Smooth muscle cell (in vitro differentiated cells): ENCODE results near the gene DERL3. TPM values are rescaled to one million over a fixed set of nuclear protein-coding genes. Genes with fewer than 3 reads are reported as not detected.

ENCODE experiments used
- DNase-seq: peaks from one replicate; lab custom pipeline; 2025; ENCODE audit not compliant: unreplicated experiment; lab: John Stamatoyannopoulos, UW
- H2AFZ ChIP-seq: fragments of 200-600 bp; sonication (generic); 2 replicates; pipeline ENCODE4 v1.6.0; 2016; ENCODE audit warnings: antibody characterized with exemption, low read depth, mild to moderate bottlenecking
- H3F3A ChIP-seq: fragments of 200-600 bp; sonication (generic); 2 replicates; pipeline ENCODE4 v1.6.0; 2017; ENCODE audit warnings: antibody characterized with exemption, low read depth
- H3K27ac ChIP-seq: fragments of 200-600 bp; sonication (generic); 2 replicates; pipeline ENCODE4 v1.5.1; 2016; ENCODE audit warnings: low read depth, mild to moderate bottlenecking
- H3K27me3 ChIP-seq: fragments of 200-600 bp; sonication (generic); 2 replicates; pipeline ENCODE4 v1.6.1; 2016; ENCODE audit warnings: low read depth, mild to moderate bottlenecking
- H3K36me3 ChIP-seq: fragments of 200-600 bp; sonication (generic); 2 replicates; pipeline ENCODE4 v1.5.1; 2016; ENCODE audit warnings: low read depth
- H3K4me1 ChIP-seq: fragments of 200-600 bp; sonication (generic); 2 replicates; pipeline ENCODE4 v1.5.1; 2016; ENCODE audit warnings: low read depth
- H3K4me2 ChIP-seq: fragments of 200-600 bp; sonication (generic); 2 replicates; pipeline ENCODE4 v1.6.0; 2016; ENCODE audit warnings: mild to moderate bottlenecking
- H3K4me3 ChIP-seq: fragments of 200-600 bp; sonication (generic); 2 replicates; pipeline ENCODE4 v1.5.1; 2016; ENCODE audit warnings: mild to moderate bottlenecking
- H3K79me2 ChIP-seq: fragments of 200-600 bp; sonication (generic); 2 replicates; pipeline ENCODE4 v1.6.0; 2016; ENCODE audit warnings: low read depth, mild to moderate bottlenecking
- H3K9ac ChIP-seq: fragments of 200-600 bp; sonication (generic); 2 replicates; pipeline ENCODE4 v1.6.0; 2016; ENCODE audit warnings: low read depth
- H3K9me3 ChIP-seq: fragments of 200-600 bp; sonication (generic); replicated peaks from 2 replicates; pipeline ENCODE4 v1.5.1; 2016; ENCODE audit warnings: low read depth
- H4K20me1 ChIP-seq: fragments of 200-600 bp; sonication (generic); 2 replicates; pipeline ENCODE4 v1.6.0; 2016; ENCODE audit warnings: low read depth
- WGBS: methylation state at CpG from one replicate; pipeline ENCODE4 v1.1.7; 2016; ENCODE audit warnings: low lambda C conversion rate; 5-methylcytosine and 5-hydroxymethylcytosine counted together
- polyA plus RNA-seq: library from polyadenylated mRNA; unstranded; fragments of >200 nt; fragmentation: Nextera tagmentation; extraction: Ambion mirVana; gene quantifications from 2 replicates; pipeline ENCODE4 v1.2.1, GENCODE V29; 2016
- total RNA-seq: library from RNA; depleted of rRNA; stranded (reverse); fragments of >200 nt; gene quantifications from 2 replicates; pipeline ENCODE4 v1.2.3, GENCODE V29; 2014
- TF ChIP-seq, protein P1 (sequence below): fragments of 200-600 bp; sonication (generic); IDR thresholded peaks from 2 replicates; pipeline ENCODE4 v1.5.1; 2017; ENCODE audit warnings: borderline replicate concordance, mild to moderate bottlenecking, antibody characterized with exemption; ENCODE audit not compliant: insufficient read depth, poor library complexity, severe bottlenecking

Gene DERL3
- total and polyA plus RNA-seq, 2 experiments from 2014 or later, result 0.63 to 4.2 TPM

DNA sequence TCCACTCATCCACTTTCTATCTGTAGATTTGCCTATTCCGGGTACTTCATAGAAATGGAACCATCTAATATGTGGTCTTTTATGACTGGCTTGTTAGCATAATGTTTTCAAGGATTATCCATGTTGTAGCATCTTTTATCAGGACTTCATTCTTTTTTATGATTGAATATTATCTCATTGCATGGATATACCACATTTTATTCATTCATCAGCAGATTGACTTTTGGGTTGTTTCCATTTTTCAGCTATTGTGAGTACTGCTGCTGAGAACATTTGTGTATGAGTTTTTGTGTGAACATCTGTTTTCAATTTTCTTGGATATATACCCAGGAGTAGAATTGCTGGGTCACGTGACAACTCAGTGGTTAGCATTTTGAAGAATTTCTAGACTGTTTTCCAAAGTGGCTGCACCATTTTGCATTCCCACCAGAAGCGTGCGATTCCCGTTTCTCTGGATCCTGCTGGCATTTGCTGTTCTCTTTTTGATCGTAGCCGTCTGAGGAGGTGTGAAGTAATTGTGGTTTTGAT, 8.9 kb downstream of the DERL3 start:
- WGBS, result 44% methylated on average over 7 of the region's 7 CpGs
- Histone ChIP-seq H3K9ac (no peak overlapping the region), H3K9me3 (no peaks in the 10 kb centered on the region), H3K27ac (peak overlapping the region; percentile 43), H2AFZ (no peak overlapping the region), H3K79me2 (peaks cover 14% of the 10 kb centered on the region), H3K27me3 (no peaks in the 10 kb centered on the region), H3K4me2 (peak overlapping the region; percentile 57), H3K4me1 (no peaks in the 10 kb centered on the region), H4K20me1 (peaks cover 35% of the 10 kb centered on the region), H3F3A (peaks cover 13% of the 10 kb centered on the region), H3K4me3 (no peak overlapping the region), H3K36me3 (no peaks in the 10 kb centered on the region)
- TF ChIP-seq, protein P1, sequence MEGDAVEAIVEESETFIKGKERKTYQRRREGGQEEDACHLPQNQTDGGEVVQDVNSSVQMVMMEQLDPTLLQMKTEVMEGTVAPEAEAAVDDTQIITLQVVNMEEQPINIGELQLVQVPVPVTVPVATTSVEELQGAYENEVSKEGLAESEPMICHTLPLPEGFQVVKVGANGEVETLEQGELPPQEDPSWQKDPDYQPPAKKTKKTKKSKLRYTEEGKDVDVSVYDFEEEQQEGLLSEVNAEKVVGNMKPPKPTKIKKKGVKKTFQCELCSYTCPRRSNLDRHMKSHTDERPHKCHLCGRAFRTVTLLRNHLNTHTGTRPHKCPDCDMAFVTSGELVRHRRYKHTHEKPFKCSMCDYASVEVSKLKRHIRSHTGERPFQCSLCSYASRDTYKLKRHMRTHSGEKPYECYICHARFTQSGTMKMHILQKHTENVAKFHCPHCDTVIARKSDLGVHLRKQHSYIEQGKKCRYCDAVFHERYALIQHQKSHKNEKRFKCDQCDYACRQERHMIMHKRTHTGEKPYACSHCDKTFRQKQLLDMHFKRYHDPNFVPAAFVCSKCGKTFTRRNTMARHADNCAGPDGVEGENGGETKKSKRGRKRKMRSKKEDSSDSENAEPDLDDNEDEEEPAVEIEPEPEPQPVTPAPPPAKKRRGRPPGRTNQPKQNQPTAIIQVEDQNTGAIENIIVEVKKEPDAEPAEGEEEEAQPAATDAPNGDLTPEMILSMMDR, result no peak
- no peak for DNase-seq

DNA sequence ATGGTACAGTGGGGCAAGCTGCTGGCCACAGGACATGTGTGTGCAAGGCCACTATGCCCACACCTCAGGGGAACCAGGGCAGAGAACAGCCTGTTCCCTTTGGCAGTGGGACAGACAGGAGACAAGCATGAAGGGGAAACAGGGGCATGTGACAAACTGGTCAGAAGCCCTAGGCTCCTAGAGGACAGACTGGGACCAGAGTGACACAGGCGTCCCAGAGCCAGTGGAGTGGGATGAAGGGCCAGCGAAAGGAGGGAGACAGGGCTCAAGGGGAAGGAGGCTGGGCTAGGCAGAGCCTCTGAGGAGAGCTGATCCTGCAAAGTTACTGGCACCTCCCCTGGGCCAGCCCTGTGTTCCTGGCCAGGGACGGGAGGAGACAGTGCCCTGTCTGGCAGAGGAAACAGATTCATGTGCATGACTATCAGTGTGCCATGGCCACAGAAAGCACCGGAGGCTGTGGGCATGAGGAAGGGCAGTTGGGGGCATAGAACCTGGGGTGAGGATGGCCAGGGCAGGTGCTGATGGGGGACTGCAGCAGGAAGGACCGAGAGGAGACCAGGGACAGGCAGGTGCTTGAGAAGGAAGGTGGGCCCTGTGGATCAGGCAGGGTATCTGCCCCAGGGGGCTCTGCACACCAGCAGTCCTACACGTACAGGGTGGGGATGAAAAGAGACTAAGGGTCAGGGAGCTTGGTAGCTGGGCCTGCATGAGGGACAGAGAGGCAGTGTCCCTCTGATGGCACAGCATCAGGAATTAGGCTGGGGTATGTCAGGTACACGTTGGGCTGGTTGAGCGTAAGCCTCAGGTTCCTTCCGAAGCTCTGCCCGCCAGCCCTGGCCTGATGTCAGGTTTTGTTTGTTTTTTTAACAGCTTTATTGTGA, 9.8 kb downstream of the DERL3 start:
- Histone ChIP-seq H3K36me3 (no peaks in the 10 kb centered on the region), H3K4me3 (no peak overlapping the region), H3K79me2 (peaks cover 14% of the 10 kb centered on the region), H3F3A (peaks cover 14% of the 10 kb centered on the region), H3K9ac (no peak overlapping the region), H3K27ac (peak overlapping the region; percentile 32), H3K4me1 (no peaks in the 10 kb centered on the region), H4K20me1 (peaks cover 35% of the 10 kb centered on the region), H3K27me3 (no peaks in the 10 kb centered on the region), H3K4me2 (peak overlapping the region; percentile 7), H3K9me3 (no peaks in the 10 kb centered on the region), H2AFZ (no peak overlapping the region)
- DNase-seq, result no peak
- WGBS, result 94% methylated on average over 10 of the region's 10 CpGs
- TF ChIP-seq, protein P1, result no peak

DNA sequence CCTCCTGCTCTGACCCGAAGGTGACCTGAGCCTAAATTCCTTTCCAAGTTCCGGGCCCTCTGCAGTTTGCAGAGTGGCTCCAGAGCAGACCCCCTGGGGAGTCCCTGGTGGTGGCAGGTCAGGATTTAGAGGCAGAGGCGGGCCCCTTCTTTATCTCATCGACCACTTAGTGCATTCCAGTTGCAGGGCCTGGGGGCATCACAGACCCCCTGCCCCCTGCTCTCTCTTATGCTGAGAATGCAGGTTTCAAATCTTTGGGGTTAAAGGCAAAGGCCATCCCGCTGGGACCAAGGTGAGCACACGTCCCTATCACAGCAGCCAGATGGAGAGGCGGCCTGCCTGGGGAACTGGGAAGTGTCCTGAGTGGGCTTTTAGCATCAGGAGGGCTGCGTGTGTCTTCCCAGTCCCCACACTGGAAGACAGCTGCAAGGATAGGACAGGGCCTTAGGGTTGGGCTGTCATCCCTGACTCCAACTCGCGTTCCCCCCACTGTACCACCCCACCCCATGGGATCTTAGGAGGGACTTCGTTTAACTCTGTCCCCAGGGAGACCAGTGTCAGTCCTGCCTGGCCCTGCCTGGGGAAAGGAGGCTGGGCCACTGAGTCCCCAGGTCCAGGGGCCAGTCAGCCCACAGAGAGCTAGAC, 11.3 kb downstream of the DERL3 start:
- H3K27ac ChIP-seq, result peak overlapping the region; percentile 74
- WGBS, result 95% methylated on average over 11 of the region's 11 CpGs
- no peaks in the 10 kb centered on the region for H3K9me3 ChIP-seq
- H2AFZ ChIP-seq, result no peak overlapping the region
- no peaks in the 10 kb centered on the region for H3K4me1 ChIP-seq
- no peak for DNase-seq
- TF ChIP-seq, protein P1, result no peak
- no peak overlapping the region for H3K4me3 ChIP-seq
- H4K20me1 ChIP-seq, result peaks cover 26% of the 10 kb centered on the region
- peaks cover 14% of the 10 kb centered on the region for H3K79me2 ChIP-seq
- H3K4me2 ChIP-seq, result no peak overlapping the region
- peaks cover 18% of the 10 kb centered on the region for H3F3A ChIP-seq
- no peaks in the 10 kb centered on the region for H3K27me3 ChIP-seq
- no peak overlapping the region for H3K9ac ChIP-seq
- no peaks in the 10 kb centered on the region for H3K36me3 ChIP-seq
